GDM1 (cell line): ENCODE measurements around the gene IL17RD.

Experiments
- DNase-seq: peaks from one replicate; lab custom pipeline; 2025; lab: John Stamatoyannopoulos, UW

The IL17RD gene

DNA sequence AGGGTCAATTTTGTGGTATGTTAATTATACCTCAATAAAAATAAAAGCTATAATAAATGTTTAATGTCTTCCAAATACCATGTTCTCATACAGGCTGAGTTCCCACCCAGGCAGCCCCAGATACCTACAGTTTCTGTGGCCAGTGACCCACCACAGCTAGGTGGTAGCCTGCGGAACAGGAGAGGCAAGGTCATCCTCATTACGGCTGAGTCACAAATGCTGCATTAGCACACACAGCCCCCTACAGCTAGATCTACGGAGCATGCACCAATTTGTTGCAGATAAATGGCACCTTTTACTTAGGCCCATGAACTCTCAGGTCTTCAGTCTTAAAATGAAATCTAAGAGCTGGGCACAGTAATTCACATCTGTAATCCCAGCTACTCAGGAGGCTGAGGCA, 99.6 kb downstream of the IL17RD start:
- DNase-seq: no peak

- no peak for DNase-seq
Observed at GRCh38 chr3:57064572-57064971, 100.6 kb downstream of the IL17RD start.

- no peak for DNase-seq
Observed at GRCh38 chr3:57064001-57064400, 101.2 kb downstream of the IL17RD start.

GRCh38 chr3:57063032-57063431, 102.1 kb downstream of the IL17RD start:
- no peak for DNase-seq

DNA sequence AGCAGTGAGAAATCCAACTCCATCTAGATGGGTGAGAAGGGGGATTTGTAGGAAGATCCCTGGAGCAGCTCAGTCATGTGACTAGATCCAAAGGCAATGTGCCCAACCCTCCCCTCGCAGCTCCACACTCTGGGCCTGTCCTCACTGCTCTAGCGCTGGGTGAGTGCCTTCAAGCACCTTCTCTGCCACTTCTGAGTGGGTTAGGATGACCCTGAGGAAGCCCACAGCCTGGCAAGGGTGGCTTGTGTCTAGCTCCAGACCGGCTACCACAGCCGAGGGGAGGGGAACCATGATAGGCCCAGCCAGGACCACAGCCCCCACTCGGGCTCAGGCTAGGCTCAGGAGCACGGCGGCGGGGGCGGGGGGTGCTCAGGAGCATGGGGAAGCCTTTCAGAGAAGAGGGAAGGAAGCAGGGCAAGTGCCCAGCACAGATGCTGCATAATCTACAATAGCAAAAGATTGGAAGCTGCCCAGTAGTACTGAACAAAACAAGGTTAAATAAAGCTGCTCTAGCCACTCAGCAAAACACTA, 103.0 kb downstream of the IL17RD start:
- no peak for DNase-seq

DNA sequence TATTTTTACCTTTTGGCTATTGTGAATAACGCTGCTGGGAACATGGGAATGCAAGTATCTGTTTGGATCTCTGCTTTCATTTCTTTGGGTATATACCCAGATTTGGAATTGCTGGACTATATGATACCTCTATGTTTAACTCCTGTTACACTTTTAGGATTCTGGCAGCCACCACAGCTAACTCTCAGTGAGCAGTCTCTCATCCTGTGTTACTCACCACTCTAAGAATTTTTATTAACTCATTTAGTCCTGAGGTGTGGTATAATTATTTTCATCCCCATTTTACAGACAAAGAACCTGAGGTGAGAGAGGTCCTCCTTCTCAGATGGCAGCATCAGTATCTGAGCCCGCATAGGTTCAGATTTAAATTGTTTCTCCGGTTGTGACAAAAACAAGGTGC, 103.6 kb downstream of the IL17RD start:
- DNase-seq: no peak

- peak; percentile 17 for DNase-seq
Observed at GRCh38 chr3:57060089-57060821, 104.9 kb downstream of the IL17RD start, which contains the start of gene SPATA12. Gene SPATA12 (plus strand): TSS chr3:57060664. CDS start chr3:57073695, 13,031 bp downstream.

GRCh38 chr3:57059411-57059810, 105.7 kb downstream of the IL17RD start:
- DNase-seq: no peak

- DNase-seq: no peak
Observed at GRCh38 chr3:57057351-57057750, 107.8 kb downstream of the IL17RD start.

DNA sequence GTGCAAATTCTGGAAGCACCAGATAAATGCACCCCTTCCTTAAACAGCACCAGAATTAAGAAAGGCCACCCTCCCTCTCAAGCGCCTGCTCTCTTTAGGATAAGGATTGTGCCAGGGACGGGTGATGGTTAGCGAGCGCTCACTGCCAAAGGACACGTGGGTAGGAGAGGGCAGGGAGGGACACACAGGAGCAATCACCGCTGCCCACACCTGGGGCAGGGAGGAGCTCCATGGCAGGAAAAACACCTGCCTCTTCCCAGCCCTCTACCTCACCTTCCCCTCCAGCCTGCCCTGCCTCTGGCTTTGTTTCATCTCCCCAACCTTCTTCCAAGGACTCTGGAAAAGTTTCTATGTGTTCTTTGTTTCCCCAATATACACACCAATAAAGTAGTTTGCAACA, 112.0 kb downstream of the IL17RD start:
- DNase-seq: no peak

GRCh38 chr3:57052662-57053061, 112.5 kb downstream of the IL17RD start:
- DNase-seq: no peak

GRCh38 chr3:57048728-57049127, 116.4 kb downstream of the IL17RD start:
- no peak for DNase-seq

DNA sequence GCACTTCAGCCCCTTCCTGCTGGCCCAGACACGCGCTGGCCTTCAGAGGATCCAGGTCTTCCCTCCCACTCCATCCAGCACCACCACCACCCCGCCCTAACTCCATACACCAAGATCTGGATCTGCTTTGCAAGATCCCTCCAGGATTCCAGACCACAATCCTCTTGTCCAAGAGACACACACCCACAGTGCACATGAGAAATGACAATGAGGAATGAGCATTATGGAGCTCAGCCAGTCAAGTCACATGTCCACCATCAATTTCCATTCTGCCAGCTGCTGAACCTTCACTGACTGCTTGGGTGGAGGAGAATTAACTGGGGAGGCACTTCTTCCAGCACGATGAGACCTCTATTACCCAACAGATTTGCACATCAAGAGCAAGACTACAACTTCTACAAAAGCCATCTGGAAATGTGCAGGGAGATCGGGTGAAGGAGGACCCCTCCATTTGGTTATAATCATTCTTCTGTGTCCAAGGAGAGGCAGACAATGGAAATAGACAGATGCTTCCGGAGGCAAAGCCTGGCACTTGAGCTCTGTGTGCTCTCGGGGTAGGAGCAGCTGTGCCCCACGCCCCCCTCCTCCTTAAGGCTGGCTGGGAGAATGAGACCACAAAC, 117.0 kb downstream of the IL17RD start:
- no peak for DNase-seq

- DNase-seq: no peak
Observed at GRCh38 chr3:57046101-57046765, 118.9 kb downstream of the IL17RD start.

DNA sequence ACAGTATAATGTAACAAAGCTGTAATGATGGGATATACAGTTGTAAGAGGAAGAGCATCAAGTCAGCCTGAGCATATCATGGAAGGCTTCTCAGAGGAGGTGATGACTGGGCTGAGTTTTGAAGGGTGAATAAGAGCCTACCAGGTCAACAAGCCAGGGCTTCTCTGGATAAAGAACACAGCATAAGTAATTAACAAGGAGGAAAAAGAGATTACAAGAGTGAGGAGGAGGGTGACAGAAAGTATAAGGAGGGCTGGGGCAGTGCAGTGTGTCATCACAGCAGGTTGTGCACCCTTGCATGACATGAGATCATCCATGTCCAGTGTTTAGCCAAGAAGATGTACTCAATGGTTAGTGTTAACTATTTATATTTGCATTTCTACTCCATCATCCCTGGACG, 121.6 kb downstream of the IL17RD start:
- DNase-seq: no peak

GRCh38 chr3:57041674-57042073, 123.5 kb downstream of the IL17RD start:
- no peak for DNase-seq
